NCI-H82 treated with DMSO at 0.1 percent for 48 hours (cell line): ENCODE results near the gene KCNMA1.
A peak's percentile ranks its signal among the peaks of the same experiment; 100 is the strongest.

ENCODE experiments used
- DNase-seq: peaks from one replicate; lab custom pipeline; 2025; ENCODE audit not compliant: unreplicated experiment; lab: John Stamatoyannopoulos, UW

Gene KCNMA1

GRCh38 chr10:77104459-77104980 lies 533.1 kb downstream of the KCNMA1 start:
- DNase-seq: no peak

- no peak for DNase-seq
Observed at GRCh38 chr10:77103213-77103612, 534.4 kb downstream of the KCNMA1 start.

GRCh38 chr10:77101341-77101740 lies 536.3 kb downstream of the KCNMA1 start:
- no peak for DNase-seq

- DNase-seq: no peak
Observed at GRCh38 chr10:77099136-77099535, 538.5 kb downstream of the KCNMA1 start.

GRCh38 chr10:77097625-77098024 lies 540.0 kb downstream of the KCNMA1 start:
- DNase-seq: no peak

GRCh38 chr10:77093126-77093525 lies 544.5 kb downstream of the KCNMA1 start:
- DNase-seq: no peak

GRCh38 chr10:77091597-77092165 lies 545.9 kb downstream of the KCNMA1 start:
- no peak for DNase-seq

GRCh38 chr10:77090381-77091356 lies 546.9 kb downstream of the KCNMA1 start:
- peak; percentile 71 for DNase-seq

GRCh38 chr10:77087366-77087765 lies 550.2 kb downstream of the KCNMA1 start:
- no peak for DNase-seq

- DNase-seq: no peak
Observed at GRCh38 chr10:77086081-77086480, 551.5 kb downstream of the KCNMA1 start.

GRCh38 chr10:77085344-77085743 lies 552.3 kb downstream of the KCNMA1 start:
- no peak for DNase-seq

GRCh38 chr10:77084431-77085144 lies 553.0 kb downstream of the KCNMA1 start:
- no peak for DNase-seq

- no peak for DNase-seq
Observed at GRCh38 chr10:77082601-77083252, 554.9 kb downstream of the KCNMA1 start.

GRCh38 chr10:77081481-77081891 lies 556.1 kb downstream of the KCNMA1 start:
- no peak for DNase-seq

GRCh38 chr10:77080361-77081027 lies 557.1 kb downstream of the KCNMA1 start:
- no peak for DNase-seq

GRCh38 chr10:77079592-77080300 lies 557.9 kb downstream of the KCNMA1 start:
- DNase-seq: no peak

GRCh38 chr10:77077316-77077945 lies 560.2 kb downstream of the KCNMA1 start:
- no peak for DNase-seq

- DNase-seq: no peak
Observed at GRCh38 chr10:77075926-77076325, 561.7 kb downstream of the KCNMA1 start.

GRCh38 chr10:77074104-77074624 lies 563.4 kb downstream of the KCNMA1 start:
- no peak for DNase-seq
